Measurements from ENCODE around the gene GRIK3.

GRIK3 gene

GRCh38 chr1:36821386-36821785, 212.9 kb downstream of the GRIK3 start:
- peaks cover 10% of the 10 kb centered on the region for H3K4me1 ChIP-seq (ENCODE audit: control insufficient read depth, insufficient read depth, low read length)
- no peak overlapping the region for H3K27ac ChIP-seq (ENCODE audit: low read length)
- H3K4me3 ChIP-seq (ENCODE audit: low read length): no peak overlapping the region
- WGBS (ENCODE audit: insufficient coverage, insufficient read length): no CpG with 5 or more reads among the region's 7 CpGs
- no peaks in the 10 kb centered on the region for H3K36me3 ChIP-seq (ENCODE audit: control insufficient read depth, insufficient read depth, low read length)
- DNase-seq (ENCODE audit: low read depth, low spot score): no peak
- H3K9me3 ChIP-seq (ENCODE audit: control insufficient read depth, insufficient read depth, low read length): no peaks in the 10 kb centered on the region
- H3K27me3 ChIP-seq (ENCODE audit: control insufficient read depth, insufficient read depth, low read length): no peaks in the 10 kb centered on the region

- no peaks in the 10 kb centered on the region for H3K36me3 ChIP-seq (ENCODE audit: control insufficient read depth, insufficient read depth, low read length)
- no peak overlapping the region for H3K27ac ChIP-seq (ENCODE audit: low read length)
- H3K4me1 ChIP-seq (ENCODE audit: control insufficient read depth, insufficient read depth, low read length): peaks cover 2% of the 10 kb centered on the region; the same call in 1 of the 2 replicates
- no peaks in the 10 kb centered on the region for H3K9me3 ChIP-seq (ENCODE audit: control insufficient read depth, insufficient read depth, low read length)
- no CpG with 5 or more reads among the region's 2 CpGs for WGBS (ENCODE audit: insufficient coverage, insufficient read length)
- no peak for DNase-seq (ENCODE audit: low read depth, low spot score)
- H3K4me3 ChIP-seq (ENCODE audit: low read length): no peak overlapping the region
- no peaks in the 10 kb centered on the region for H3K27me3 ChIP-seq (ENCODE audit: control insufficient read depth, insufficient read depth, low read length)
Measured at GRCh38 chr1:36818771-36819170, 215.5 kb downstream of the GRIK3 start.

- no peak overlapping the region for H3K27ac ChIP-seq (ENCODE audit: low read length)
- no peak for DNase-seq (ENCODE audit: low read depth, low spot score)
- H3K4me3 ChIP-seq (ENCODE audit: low read length): no peak overlapping the region
- no CpG with 5 or more reads among the region's 2 CpGs for WGBS (ENCODE audit: insufficient coverage, insufficient read length)
- no peaks in the 10 kb centered on the region for H3K27me3 ChIP-seq (ENCODE audit: control insufficient read depth, insufficient read depth, low read length)
- H3K9me3 ChIP-seq (ENCODE audit: control insufficient read depth, insufficient read depth, low read length): no peaks in the 10 kb centered on the region
- H3K36me3 ChIP-seq (ENCODE audit: control insufficient read depth, insufficient read depth, low read length): no peaks in the 10 kb centered on the region
- no peaks in the 10 kb centered on the region for H3K4me1 ChIP-seq (ENCODE audit: control insufficient read depth, insufficient read depth, low read length)
Measured at GRCh38 chr1:36816348-36816747, 218.0 kb downstream of the GRIK3 start.

- DNase-seq (ENCODE audit: low read depth, low spot score): no peak
- Histone ChIP-seq H3K27me3 (ENCODE audit: control insufficient read depth, insufficient read depth, low read length) (no peaks in the 10 kb centered on the region), H3K9me3 (ENCODE audit: control insufficient read depth, insufficient read depth, low read length) (no peaks in the 10 kb centered on the region), H3K27ac (ENCODE audit: low read length) (no peak overlapping the region), H3K4me3 (ENCODE audit: low read length) (no peak overlapping the region), H3K4me1 (ENCODE audit: control insufficient read depth, insufficient read depth, low read length) (no peaks in the 10 kb centered on the region), H3K36me3 (ENCODE audit: control insufficient read depth, insufficient read depth, low read length) (no peaks in the 10 kb centered on the region)
- WGBS (ENCODE audit: insufficient coverage, insufficient read length): no CpG with 5 or more reads among the region's 4 CpGs
Measured at GRCh38 chr1:36814774-36815173, 219.5 kb downstream of the GRIK3 start.

- Histone ChIP-seq H3K36me3 (ENCODE audit: control insufficient read depth, insufficient read depth, low read length) (no peaks in the 10 kb centered on the region), H3K27ac (ENCODE audit: low read length) (no peak overlapping the region), H3K4me1 (ENCODE audit: control insufficient read depth, insufficient read depth, low read length) (no peaks in the 10 kb centered on the region), H3K27me3 (ENCODE audit: control insufficient read depth, insufficient read depth, low read length) (no peaks in the 10 kb centered on the region), H3K9me3 (ENCODE audit: control insufficient read depth, insufficient read depth, low read length) (no peaks in the 10 kb centered on the region), H3K4me3 (ENCODE audit: low read length) (no peak overlapping the region)
- no peak for DNase-seq (ENCODE audit: low read depth, low spot score)
- no CpG with 5 or more reads among the region's 7 CpGs for WGBS (ENCODE audit: insufficient coverage, insufficient read length)
Measured at GRCh38 chr1:36814083-36814482, 220.2 kb downstream of the GRIK3 start.

GRCh38 chr1:36807262-36807661, 227.1 kb downstream of the GRIK3 start:
- Histone ChIP-seq H3K9me3 (ENCODE audit: control insufficient read depth, insufficient read depth, low read length) (no peaks in the 10 kb centered on the region), H3K27ac (ENCODE audit: low read length) (no peak overlapping the region), H3K27me3 (ENCODE audit: control insufficient read depth, insufficient read depth, low read length) (no peaks in the 10 kb centered on the region), H3K4me3 (ENCODE audit: low read length) (no peak overlapping the region), H3K36me3 (ENCODE audit: control insufficient read depth, insufficient read depth, low read length) (no peaks in the 10 kb centered on the region), H3K4me1 (ENCODE audit: control insufficient read depth, insufficient read depth, low read length) (peaks cover 5% of the 10 kb centered on the region)
- no peak for DNase-seq (ENCODE audit: low read depth, low spot score)
- no CpG with 5 or more reads among the region's 4 CpGs for WGBS (ENCODE audit: insufficient coverage, insufficient read length)

- no peaks in the 10 kb centered on the region for H3K36me3 ChIP-seq (ENCODE audit: control insufficient read depth, insufficient read depth, low read length)
- H3K27ac ChIP-seq (ENCODE audit: low read length): no peak overlapping the region
- H3K4me1 ChIP-seq (ENCODE audit: control insufficient read depth, insufficient read depth, low read length): peaks cover 5% of the 10 kb centered on the region
- DNase-seq (ENCODE audit: low read depth, low spot score): no peak
- H3K9me3 ChIP-seq (ENCODE audit: control insufficient read depth, insufficient read depth, low read length): no peaks in the 10 kb centered on the region
- no peak overlapping the region for H3K4me3 ChIP-seq (ENCODE audit: low read length)
- H3K27me3 ChIP-seq (ENCODE audit: control insufficient read depth, insufficient read depth, low read length): no peaks in the 10 kb centered on the region
- WGBS (ENCODE audit: insufficient coverage, insufficient read length): no CpG with 5 or more reads among the region's 29 CpGs
Measured at GRCh38 chr1:36805979-36806640, 228.2 kb downstream of the GRIK3 start.

- Histone ChIP-seq H3K9me3 (ENCODE audit: control insufficient read depth, insufficient read depth, low read length) (no peaks in the 10 kb centered on the region), H3K27me3 (ENCODE audit: control insufficient read depth, insufficient read depth, low read length) (no peaks in the 10 kb centered on the region), H3K36me3 (ENCODE audit: control insufficient read depth, insufficient read depth, low read length) (no peaks in the 10 kb centered on the region), H3K4me3 (ENCODE audit: low read length) (no peak overlapping the region), H3K4me1 (ENCODE audit: control insufficient read depth, insufficient read depth, low read length) (peaks cover 5% of the 10 kb centered on the region), H3K27ac (ENCODE audit: low read length) (no peak overlapping the region)
- DNase-seq (ENCODE audit: low read depth, low spot score): no peak
- WGBS (ENCODE audit: insufficient coverage, insufficient read length): no CpG with 5 or more reads among the region's 17 CpGs
Measured at GRCh38 chr1:36804669-36805314, 229.5 kb downstream of the GRIK3 start.

- Histone ChIP-seq H3K9me3 (ENCODE audit: control insufficient read depth, insufficient read depth, low read length) (no peaks in the 10 kb centered on the region), H3K4me3 (ENCODE audit: low read length) (no peak overlapping the region), H3K27me3 (ENCODE audit: control insufficient read depth, insufficient read depth, low read length) (no peaks in the 10 kb centered on the region), H3K4me1 (ENCODE audit: control insufficient read depth, insufficient read depth, low read length) (peaks cover 5% of the 10 kb centered on the region), H3K36me3 (ENCODE audit: control insufficient read depth, insufficient read depth, low read length) (no peaks in the 10 kb centered on the region), H3K27ac (ENCODE audit: low read length) (no peak overlapping the region)
- DNase-seq (ENCODE audit: low read depth, low spot score): no peak
- no CpG with 5 or more reads among the region's 9 CpGs for WGBS (ENCODE audit: insufficient coverage, insufficient read length)
Measured at GRCh38 chr1:36803868-36804570, 230.3 kb downstream of the GRIK3 start.

GRCh38 chr1:36802018-36802417, 232.3 kb downstream of the GRIK3 start:
- Histone ChIP-seq H3K4me1 (ENCODE audit: control insufficient read depth, insufficient read depth, low read length) (peaks cover 5% of the 10 kb centered on the region), H3K36me3 (ENCODE audit: control insufficient read depth, insufficient read depth, low read length) (no peaks in the 10 kb centered on the region), H3K27ac (ENCODE audit: low read length) (no peak overlapping the region), H3K9me3 (ENCODE audit: control insufficient read depth, insufficient read depth, low read length) (no peaks in the 10 kb centered on the region), H3K27me3 (ENCODE audit: control insufficient read depth, insufficient read depth, low read length) (no peaks in the 10 kb centered on the region), H3K4me3 (ENCODE audit: low read length) (no peak overlapping the region)
- DNase-seq (ENCODE audit: low read depth, low spot score): no peak
- no CpG with 5 or more reads among the region's 8 CpGs for WGBS (ENCODE audit: insufficient coverage, insufficient read length)

All from iPS DF 6.9 (cell line).